Measurements from ENCODE around the gene LYRM1.
"Not testable (repeated sequence)": the region's sequence is repeated elsewhere in the genome, so short reads cannot be mapped to it uniquely, and the experiment has no call there.

Gene LYRM1

GRCh38 chr16:20900299-20901067 is at the start of gene LYRM1, which contains the start of gene DCUN1D3:
TSS of gene LYRM1 (plus strand) at chr16:20900771. CDS start at chr16:20915556, 14,785 bp downstream.
TSS of gene DCUN1D3 (minus strand) at chr16:20900358. CDS start at chr16:20862538, 37,820 bp downstream.
- peak; percentile 97 to 98 for DNase-seq

GRCh38 chr16:20850981-20851380 is 49.6 kb upstream of the LYRM1 start:
- DNase-seq: peak in 1 of 2 experiments; percentile 9

- no peak for DNase-seq
These were observed 49.0 kb upstream of the LYRM1 start for GRCh38 chr16:20851601-20852000.

- DNase-seq: no peak
These were observed 47.4 kb upstream of the LYRM1 start for GRCh38 chr16:20853143-20853542.

- no peak for DNase-seq
These were observed 46.5 kb upstream of the LYRM1 start for GRCh38 chr16:20853981-20854620.

GRCh38 chr16:20854963-20855362 is 45.6 kb upstream of the LYRM1 start:
- no peak for DNase-seq

- DNase-seq: no peak
These were observed 43.3 kb upstream of the LYRM1 start for GRCh38 chr16:20857281-20857680.

GRCh38 chr16:20859229-20859628 is 41.3 kb upstream of the LYRM1 start:
- DNase-seq: no peak

GRCh38 chr16:20859699-20860098 is 40.9 kb upstream of the LYRM1 start:
- no peak for DNase-seq

- no peak for DNase-seq
These were observed 40.2 kb upstream of the LYRM1 start for GRCh38 chr16:20860361-20860760.

GRCh38 chr16:20860995-20861394 is 39.6 kb upstream of the LYRM1 start:
- DNase-seq: not testable (repeated sequence)

GRCh38 chr16:20862162-20862960 is 38.2 kb upstream of the LYRM1 start:
- DNase-seq: no peak

- not testable (repeated sequence) for DNase-seq
These were observed 36.2 kb upstream of the LYRM1 start for GRCh38 chr16:20864376-20864775.

- peak in 1 of 2 experiments; percentile 66 for DNase-seq
These were observed 35.0 kb upstream of the LYRM1 start for GRCh38 chr16:20865420-20866131.

GRCh38 chr16:20866145-20866772 is 34.3 kb upstream of the LYRM1 start:
- DNase-seq: peak; percentile 99 to 100

GRCh38 chr16:20866801-20867200 is 33.8 kb upstream of the LYRM1 start:
- DNase-seq: peak; percentile 59 to 62

GRCh38 chr16:20867585-20867984 is 33.0 kb upstream of the LYRM1 start:
- DNase-seq: no peak

GRCh38 chr16:20868890-20869289 is 31.7 kb upstream of the LYRM1 start:
- DNase-seq: peak; percentile 19 to 44

GRCh38 chr16:20870122-20870820 is 30.3 kb upstream of the LYRM1 start:
- peak; percentile 31 to 67 for DNase-seq

GRCh38 chr16:20871258-20871657 is 29.3 kb upstream of the LYRM1 start:
- no peak for DNase-seq

All from NCI-H524 (cell line).